HG02938 (cell line): Measurements from ENCODE around the gene TNP1.

ENCODE experiments used
- ATAC-seq: cut with Tn5 transposase; IDR thresholded peaks from one replicate; pipeline ENCODE4 v1.9.1; 2021; ENCODE audit warnings: mild to moderate bottlenecking, moderate library complexity; ENCODE audit not compliant: unreplicated experiment

The TNP1 gene

DNA sequence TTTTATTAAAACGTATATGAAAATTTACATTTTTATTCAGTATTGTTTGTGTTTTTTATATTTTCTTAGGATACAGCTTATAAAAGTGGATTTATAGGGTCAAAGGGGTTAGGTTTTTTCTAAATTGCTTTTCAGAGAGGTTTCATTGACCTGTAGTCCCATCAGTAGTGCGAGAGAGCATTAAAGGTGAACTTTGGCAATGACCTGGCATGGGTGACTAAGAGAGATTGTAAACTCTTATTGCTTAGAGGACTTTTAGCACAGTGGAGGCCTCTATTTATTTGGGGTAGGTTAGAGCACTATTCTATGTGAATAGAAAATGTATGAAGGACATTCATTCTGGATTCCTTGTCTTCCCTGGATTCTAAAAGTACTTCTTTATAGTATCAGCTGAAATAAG is 16.0 kb upstream of the TNP1 start:
- no peak for ATAC-seq

DNA sequence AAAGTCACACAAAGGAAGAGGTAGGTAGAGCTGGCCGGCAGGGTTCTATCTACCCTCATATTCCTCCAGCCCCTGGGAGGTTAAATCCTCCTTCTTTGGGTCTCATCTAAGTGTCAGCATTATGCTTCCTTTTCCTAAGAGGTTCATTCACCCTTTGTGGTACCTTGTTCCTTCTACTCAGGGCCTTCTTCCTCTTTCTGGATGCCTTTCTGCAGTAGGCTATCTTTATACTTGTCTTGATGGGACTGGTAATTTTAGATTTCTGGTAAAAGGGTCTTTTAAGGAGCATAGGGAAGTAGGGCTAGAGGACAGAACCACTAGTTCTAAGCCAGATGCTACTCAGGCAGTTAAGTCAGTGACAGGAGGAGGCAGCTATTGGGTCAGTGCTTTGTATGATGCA is 13.7 kb upstream of the TNP1 start:
- no peak for ATAC-seq

DNA sequence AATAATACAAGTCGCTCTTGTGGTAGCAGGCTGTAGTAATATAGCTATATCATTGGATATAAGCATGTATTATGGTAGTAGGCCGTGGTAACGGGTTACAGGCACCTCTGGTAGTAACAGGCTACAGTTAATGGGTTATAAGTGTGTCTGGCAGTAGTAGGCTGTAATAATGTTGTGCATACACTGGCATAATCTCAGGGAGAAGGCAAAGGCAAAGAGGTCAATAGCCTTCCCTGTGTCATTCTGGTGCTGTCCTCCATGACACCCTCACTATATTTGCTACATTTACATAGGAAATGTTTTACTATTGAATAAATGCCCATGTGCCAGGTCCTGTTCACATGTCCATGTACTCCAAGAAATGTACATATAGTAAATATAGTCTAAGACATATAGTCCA is 12.8 kb upstream of the TNP1 start:
- no peak for ATAC-seq

DNA sequence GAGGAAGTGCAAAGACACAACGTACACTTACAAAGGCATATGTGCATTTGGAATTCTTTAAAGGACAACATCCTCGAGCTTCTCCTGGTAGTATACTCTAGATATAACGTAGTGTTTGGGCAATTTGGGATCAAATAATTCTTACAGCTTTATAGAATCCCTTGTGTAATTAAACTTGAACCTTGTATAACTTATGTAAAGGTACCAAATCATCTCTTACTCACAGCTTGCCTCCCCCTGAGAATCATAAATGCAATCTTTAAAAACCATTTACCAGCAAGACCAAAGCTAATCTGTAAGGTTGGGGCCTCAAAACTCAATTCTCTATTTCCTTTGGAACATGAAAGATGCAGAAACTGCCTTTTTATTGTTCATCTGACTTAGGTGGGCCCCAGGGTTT is 12.2 kb upstream of the TNP1 start:
- ATAC-seq = no peak

DNA sequence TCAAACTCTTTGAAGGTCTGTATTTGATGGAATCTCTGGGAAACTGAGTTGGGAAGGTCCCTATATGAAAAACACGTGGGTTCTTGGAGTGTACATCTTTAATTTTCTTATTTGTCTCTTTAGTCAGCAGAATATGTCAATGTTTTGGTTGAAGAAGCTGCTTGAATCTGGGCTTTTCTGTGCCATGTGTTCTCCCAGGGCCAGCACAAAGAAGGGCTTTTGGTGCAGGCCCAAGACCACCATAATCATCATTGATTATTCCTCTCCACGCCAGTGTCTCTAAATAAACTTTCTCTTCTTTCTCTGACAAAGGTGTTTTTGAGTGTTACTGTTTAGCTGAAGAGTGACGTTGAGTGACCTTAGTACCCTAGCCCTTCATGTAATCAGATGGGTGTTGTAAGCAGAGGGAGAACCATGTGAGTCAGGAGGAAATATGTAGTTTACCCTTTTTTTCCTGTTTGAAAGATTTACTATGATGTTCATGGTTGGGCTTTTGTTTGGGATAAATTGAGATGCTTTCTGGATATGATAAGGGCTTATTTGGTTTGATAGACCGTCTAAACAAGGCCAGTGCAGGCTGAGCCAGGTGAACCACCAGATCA is 11.6 kb upstream of the TNP1 start:
- ATAC-seq = no peak

DNA sequence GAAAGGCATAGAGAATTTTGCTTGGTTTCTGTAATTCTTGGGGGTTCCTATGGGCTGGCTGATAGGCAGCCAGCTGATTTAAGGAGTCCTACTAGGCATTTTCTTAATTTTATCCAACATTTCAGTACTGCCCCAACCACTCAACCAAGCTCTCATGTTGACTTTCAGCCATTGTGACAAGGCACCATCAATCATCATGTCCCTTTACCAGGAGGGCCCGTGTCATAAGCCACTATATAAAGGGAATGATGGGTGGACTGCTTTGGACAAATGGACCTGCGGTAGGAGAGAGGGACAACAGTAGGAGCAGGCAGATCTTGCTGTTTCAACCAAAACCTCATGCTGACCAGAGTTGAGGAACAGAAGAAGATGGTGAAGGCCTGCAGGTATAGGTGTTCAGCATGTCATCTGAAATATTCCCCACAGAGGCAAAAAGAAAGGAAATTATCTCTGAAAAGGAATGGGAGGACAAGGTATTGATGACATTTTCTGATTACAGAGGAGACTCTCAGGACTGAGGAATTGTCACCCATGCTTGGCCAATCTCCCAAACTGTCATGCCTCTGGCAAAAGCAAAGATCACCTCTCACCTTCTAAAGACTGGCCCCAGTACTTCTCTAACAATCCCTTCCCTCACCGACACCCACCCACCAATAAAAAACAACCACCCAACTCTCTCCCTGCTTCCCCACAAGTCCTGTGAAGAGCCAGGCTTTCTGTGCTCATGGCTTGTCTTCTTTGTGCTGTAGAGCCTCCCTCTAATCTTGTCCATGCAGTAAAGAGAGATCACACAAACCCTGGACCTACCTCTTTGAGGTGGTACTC is 10.9 kb upstream of the TNP1 start:
- ATAC-seq = no peak

DNA sequence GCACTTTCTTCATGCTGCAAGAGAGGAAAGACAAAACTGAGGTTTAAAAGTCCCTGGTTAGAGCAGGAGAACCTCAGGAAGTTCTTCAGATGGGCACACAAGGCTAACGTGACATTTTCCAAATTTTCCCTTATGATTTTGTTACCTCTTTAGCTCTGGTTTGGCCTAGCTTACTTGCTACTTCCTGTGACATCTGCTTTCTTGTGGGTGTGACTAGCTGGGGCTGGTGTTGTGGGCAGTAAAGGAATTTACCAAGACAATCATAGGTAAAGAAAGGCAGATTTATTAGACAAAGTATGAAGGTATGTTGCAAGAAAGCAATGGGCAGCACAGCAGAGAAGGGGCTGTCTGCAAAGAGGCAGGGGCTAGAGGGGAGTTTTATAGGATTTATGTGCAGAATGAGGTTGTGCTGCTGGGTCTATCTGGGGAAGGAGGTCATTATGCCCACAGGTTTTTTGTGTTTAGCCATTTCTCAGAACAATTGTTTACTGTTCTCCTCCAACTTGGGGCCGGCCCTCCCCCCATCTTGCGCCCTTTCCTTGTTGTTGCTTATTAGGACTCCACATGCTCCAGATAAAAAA is 6.7 kb upstream of the TNP1 start:
- ATAC-seq = no peak

DNA sequence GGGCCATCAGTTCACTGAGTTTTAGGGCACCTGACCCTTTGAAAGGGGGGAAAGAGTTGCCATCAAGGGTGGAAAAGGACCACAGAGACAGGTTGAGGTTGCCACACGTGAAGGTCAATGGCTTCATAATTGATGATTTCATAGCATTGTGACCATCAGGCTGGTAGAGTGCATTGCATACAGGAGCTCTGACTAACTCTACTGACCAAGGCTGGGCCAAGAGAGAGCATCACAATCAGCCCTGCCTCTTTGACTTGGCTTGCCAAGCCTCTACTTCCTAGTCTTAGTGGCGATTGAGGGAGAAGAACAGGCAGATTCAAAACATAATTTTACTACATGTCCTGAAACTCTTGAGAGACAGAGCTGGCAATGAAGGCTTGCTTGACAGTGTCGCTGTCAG is 5.8 kb upstream of the TNP1 start:
- ATAC-seq = no peak

DNA sequence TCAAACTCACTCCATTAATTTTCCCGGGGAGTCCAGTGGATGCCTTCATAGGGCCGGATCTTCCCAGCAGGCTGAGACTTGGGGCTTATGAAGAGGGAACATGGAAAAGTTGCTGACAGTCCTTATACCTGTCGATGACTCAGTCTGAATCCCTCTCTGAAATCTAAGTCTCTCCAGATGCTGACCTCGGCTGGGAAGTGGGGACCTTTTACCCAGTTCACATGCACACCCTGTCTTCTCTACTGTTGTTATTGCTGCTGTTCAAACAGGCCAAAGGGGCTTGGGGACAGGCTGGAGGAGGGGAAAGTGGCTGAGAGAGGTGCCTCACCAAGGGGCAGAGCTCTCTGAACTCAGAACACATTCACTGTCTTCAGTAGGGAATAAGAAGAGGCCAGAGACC is 4.1 kb upstream of the TNP1 start:
- no peak for ATAC-seq

DNA sequence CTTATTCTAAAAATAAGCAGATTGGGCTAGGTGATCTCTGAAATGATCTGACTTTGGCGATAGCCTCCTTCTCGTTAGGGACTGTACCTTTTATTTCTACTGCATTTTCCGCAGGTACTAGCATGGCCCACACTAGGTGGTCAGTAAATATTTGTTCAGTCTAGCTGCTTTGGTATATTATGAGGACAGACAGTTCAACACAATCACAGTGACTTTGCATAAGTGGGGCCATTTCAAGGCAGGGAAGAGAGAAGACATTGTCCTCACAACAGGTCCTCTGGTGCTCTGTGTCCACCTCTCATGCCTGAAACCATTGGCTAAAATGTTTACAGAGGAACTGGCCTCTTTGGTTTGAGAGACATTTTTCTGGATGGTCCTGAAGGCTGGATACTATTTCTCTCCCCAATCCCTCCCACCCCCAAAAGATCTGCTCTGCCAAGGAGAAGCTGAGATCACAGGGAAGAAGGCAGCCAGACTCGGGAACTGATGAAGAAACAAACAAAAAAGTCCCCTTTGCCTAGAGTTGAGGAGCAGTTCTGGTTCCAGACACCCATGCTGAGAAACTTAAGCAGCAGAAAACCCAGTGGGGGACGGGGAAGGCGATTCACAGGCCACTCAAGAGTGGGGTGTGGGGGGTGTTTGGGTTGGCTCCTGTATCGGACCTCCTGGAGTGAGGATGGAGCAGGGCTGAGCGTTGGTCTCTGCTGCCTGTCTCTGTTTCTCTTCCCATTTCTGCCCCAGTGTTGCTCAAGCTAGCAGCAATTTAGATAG is 2.9 kb upstream of the TNP1 start:
- no peak for ATAC-seq

DNA sequence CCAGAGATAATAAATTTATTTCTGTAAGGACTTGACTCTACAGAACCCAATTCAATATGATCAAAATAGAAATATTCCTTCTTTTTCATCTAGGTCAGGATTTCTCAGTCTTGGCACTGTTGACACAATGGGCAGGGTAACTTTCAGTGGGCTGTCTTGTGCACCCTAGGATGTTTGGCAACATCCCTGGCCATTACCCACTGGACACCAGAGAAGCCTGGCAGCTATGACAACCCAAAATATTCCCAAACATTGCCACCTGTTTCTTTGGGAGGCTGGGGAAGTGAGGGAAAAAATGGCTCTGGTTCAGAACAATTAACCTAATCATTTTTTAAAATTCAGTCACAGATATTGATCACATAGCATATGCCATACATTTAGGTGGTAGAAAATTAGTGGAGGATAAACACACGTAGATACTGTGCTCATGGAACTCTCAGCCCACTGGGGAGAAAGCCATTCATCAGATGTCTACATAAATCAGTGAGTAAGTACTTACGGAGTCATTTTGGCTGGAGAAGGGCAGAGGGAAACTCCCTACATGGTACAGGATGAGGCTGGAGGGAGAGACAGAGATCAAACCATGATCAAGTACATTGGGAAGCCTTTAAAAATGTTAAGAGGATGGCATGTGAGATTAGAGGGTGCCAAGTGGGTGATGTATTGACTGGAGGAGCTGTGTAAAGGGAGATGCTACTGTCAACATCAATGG is 718 bp upstream of the TNP1 start:
- no peak for ATAC-seq

DNA sequence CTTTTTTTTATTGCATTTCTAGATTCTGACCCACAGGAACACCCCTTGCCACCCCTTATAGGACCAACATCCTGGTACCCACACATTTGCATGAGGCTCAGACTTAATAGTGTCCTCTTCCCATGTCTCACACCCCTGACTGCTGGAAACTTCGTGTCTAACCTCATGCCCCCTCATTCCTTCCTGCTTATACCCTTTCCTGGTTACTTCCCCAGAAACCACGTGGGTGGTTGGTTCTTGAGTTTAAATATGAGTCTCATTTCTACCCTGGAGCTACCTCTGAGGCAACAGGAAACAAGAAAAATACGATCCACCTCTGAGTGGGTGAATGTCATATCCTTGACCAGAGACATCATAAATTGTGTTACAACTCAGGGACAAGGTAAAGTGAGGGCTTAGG is 1.6 kb downstream of the TNP1 start:
- no peak for ATAC-seq

DNA sequence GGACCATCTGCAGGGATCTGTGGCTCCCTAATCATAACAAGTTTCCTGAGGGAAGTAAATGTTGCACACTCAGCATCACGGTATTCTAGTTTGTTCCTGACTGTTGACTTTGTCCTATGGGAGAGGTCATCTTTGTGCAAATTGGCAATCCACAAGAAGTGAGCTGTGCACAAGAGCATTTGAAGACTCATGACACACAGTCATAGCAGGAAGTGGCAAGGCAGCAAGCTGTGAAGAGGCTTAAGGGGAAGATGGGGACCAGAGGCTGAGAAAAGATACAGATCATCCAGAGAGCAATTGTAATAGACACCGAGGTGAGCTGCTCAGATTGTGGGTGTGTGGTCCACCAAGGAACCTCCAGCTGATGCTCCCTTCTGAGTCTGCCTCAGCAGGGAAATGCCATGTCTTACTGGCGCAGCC is 2.7 kb downstream of the TNP1 start:
- no peak for ATAC-seq

DNA sequence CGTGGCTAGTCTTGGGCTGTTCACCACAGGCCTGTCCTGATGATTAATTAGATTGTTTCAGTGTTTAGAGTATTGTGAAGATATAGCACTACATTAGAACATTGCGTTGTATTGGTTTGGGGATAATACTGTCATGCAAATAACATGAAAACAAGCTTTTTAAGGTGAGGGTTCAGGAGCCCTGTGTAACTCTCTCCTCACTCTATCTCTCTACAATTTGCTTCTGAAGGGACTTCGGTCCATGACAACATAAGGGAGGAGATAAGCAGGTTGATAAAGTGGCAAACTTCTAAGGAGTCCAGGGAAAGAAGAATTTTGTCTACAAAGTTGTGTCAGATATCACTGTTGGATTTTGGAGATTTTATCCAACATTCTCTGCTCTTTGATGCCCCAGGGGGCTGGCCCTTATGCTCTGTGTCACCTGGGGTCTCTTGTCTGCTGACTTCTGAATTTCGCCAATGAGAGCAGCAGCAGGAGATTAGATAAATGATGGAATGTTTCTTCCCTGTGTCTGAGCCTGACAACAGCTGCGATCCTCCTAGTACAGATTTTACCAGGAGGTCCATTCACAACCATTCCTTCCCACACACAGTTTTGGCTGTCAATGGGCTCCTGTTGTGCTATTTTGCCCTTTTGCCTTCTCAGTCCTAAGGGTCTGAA is 3.3 kb downstream of the TNP1 start:
- ATAC-seq = no peak

DNA sequence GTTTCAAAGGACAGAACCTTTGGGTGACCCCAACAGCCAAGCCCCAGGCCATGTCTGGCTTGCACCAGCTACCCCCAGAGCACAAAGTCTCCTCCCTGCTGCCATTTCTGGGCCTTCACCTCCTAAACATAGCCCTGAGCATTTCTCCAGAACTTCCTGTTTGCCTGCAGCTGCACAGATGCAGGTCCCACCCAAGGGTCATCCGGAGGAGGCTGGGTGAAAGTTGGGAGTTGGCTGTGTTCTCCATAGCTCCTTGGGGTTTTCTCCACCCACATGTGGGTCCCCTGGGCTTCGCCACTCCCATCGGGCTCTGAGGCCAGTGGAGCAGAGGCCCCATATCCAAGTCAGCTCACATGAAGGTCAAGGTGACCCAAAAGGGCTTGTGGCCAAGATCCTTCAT is 4.3 kb downstream of the TNP1 start:
- ATAC-seq = no peak

DNA sequence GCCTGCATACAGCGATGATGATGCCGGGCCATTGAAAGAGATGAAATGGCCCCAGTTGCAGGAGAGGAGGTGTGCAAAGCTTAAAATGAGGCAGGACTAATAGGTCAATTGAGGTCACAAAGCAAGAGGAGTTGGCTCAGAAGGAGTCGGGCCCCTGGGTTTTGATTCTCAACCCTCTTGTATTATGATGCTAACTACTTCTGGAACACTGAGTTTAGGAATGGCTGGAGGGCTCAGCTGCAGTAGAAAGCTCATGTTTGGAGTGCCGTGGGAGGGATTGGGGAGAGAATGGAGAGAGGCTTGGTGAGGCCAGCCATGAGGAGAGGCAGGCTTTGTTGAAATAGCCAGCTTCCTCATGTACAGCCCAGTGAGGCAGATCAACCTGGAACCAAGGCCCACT is 4.8 kb downstream of the TNP1 start:
- no peak for ATAC-seq

DNA sequence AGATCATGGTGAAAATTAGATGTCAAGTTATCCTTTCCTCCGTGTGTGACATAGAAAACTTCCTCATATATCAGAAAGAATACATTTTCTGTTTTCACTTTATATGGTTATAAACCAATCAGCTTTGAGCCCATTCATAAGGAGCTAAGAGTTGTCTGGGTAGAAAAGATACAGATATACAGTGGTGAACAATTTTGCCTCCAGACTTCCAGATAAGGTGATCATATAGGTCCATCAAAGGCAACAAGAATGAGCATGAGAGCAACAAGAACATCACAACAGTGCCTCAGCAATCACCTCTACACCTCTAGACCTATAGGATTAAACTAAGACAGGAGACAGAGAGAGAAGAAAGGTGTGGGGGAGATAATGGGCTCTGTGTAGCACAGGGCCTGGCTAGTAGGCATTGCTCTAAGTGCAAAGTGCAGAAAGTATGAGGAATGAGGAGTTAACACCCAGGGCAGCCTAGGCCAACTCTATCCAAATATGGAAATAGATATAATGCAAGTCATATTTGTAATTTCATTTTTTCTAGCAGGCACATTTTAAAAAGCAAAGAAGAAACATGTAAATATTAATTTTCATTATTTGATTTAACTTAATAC is 8.3 kb downstream of the TNP1 start:
- ATAC-seq = no peak

DNA sequence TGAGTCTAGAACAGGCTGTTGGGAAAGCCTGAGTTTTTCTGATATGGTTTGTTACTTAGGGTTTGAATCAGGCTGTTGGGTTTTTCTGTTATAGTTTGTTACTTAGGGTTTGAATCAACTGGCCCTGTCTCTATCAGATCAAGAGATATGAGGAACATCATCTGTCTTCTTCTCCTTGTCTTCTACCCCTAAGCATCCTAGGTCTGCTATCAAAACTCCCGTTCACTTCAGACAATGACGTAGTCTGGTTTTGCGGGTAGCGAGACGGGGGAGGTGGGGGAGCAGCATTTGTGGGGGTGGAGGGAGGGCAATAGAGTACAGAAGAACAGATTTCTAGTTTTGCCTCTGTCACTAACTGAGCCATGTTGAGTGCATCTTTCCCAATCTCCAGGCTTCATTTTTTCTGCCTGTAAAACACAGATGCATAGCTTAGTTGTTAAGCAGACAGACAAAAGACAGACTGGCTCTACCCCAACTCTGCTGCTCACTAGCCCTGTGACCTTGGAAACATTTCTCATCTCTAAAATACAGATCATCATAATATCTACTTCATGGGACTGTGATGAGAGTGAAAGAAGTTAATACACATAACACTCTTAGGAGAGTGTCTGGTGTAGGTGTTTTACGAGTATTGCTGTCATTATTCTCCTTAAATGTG is 9.1 kb downstream of the TNP1 start:
- ATAC-seq = no peak

DNA sequence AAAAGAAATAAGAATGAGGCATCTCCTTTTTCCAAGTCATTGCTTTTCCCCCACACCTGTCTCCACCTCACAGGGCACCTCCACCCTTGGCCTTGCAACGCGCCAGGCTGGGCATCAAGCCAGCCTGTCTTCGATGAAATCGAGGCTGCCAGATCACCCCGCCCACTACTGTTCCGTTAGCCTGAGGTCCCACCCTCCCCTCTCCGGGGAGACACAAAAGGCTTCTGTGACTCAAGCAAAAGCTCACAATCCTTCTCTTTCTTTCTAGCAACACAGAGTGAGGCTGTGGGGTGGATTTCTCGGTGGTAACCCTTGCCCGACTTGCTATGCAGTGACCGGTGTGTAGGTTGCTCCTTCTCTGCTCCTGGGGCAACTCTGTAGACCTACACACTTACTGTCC is 9.9 kb downstream of the TNP1 start:
- no peak for ATAC-seq

DNA sequence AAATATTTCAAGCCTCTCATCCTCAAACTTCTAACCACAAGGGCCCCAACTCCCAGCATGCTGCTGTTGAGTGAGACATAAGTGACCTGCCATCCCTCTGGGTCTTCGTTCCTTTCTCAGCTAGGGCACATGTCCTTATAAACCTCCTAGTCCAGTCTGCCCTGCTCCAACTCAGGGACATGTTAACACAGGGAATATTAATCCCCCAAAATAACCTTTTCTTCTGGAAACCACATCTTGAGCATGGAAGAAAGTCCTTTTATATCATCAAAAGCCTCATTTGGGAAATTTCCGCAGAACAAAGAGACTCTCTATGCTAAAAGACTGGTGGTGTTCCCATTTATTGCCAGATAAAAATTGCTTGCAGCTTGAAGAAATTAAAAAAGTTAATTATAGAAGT is 14.4 kb downstream of the TNP1 start:
- ATAC-seq = no peak
